ENCODE measurements around the gene SP7.

- TF ChIP-seq, protein P1, sequence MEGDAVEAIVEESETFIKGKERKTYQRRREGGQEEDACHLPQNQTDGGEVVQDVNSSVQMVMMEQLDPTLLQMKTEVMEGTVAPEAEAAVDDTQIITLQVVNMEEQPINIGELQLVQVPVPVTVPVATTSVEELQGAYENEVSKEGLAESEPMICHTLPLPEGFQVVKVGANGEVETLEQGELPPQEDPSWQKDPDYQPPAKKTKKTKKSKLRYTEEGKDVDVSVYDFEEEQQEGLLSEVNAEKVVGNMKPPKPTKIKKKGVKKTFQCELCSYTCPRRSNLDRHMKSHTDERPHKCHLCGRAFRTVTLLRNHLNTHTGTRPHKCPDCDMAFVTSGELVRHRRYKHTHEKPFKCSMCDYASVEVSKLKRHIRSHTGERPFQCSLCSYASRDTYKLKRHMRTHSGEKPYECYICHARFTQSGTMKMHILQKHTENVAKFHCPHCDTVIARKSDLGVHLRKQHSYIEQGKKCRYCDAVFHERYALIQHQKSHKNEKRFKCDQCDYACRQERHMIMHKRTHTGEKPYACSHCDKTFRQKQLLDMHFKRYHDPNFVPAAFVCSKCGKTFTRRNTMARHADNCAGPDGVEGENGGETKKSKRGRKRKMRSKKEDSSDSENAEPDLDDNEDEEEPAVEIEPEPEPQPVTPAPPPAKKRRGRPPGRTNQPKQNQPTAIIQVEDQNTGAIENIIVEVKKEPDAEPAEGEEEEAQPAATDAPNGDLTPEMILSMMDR (IDR thresholded peaks at IDR 0.05): no peak
- TF ChIP-seq POLR2A (IDR thresholded peaks at IDR 0.05): no peak
These were observed 45.5 kb downstream of the SP7 start for GRCh38 chr12:53290661-53291060.

Measured in uterus (tissue), 2 donors.